PFSK-1 (cell line): ENCODE results near the gene SLC9A9.

ENCODE experiments used
- FOXP2 ChIP-seq: optimal IDR thresholded peaks from 2 replicates; pipeline ENCODE3; 2011; ENCODE audit warnings: borderline replicate concordance, control low read depth, inconsistent platforms; ENCODE audit not compliant: insufficient read depth; ENCODE audit errors: extremely low read length, extremely low read depth
- POLR2AphosphoS5 ChIP-seq: IDR thresholded peaks from 2 replicates; pipeline ENCODE4 v1.6.1; 2012; ENCODE audit warnings: low read depth, mild to moderate bottlenecking, control low read depth, low read length, moderate library complexity
- REST ChIP-seq, 2 experiments: IDR thresholded peaks; 2 replicates each; pipeline versions ENCODE4 v1.6.1 to v1.8.0; 2011 to 2012; ENCODE audit warnings: low read depth in 2 of 2, low read length in 2 of 2, control low read depth in 1 of 2, inconsistent platforms in 1 of 2, mild to moderate bottlenecking in 1 of 2, moderate library complexity in 1 of 2; ENCODE audit not compliant: insufficient read depth in 1 of 2
- SIN3A ChIP-seq: IDR thresholded peaks from 2 replicates; pipeline ENCODE4 v1.6.1; 2012; ENCODE audit warnings: mild to moderate bottlenecking, low read length, moderate library complexity, borderline replicate concordance; ENCODE audit not compliant: insufficient read depth
- TAF1 ChIP-seq: IDR thresholded peaks from 2 replicates; pipeline ENCODE4 v1.6.1; 2012; ENCODE audit warnings: low read length, control low read depth, borderline replicate concordance; ENCODE audit not compliant: insufficient read depth

The SLC9A9 gene

GRCh38 chr3:143795874-143796273 is 52.4 kb downstream of the SLC9A9 start:
- TF ChIP-seq POLR2AphosphoS5 (no peak), TAF1 (no peak), SIN3A (no peak), REST (IDR thresholded peaks at IDR 0.05; ENCODE audit: insufficient read depth in 1 of 2, low read depth in 2 of 2, low read length in 2 of 2) (no peak), FOXP2 (no peak)

- TF ChIP-seq TAF1 (no peak), POLR2AphosphoS5 (no peak), FOXP2 (no peak), REST (IDR thresholded peaks at IDR 0.05; ENCODE audit: insufficient read depth in 1 of 2, low read depth in 2 of 2, low read length in 2 of 2) (no peak), SIN3A (no peak)
Observed at GRCh38 chr3:143794793-143795462, 53.3 kb downstream of the SLC9A9 start.

- TF ChIP-seq SIN3A (no peak), FOXP2 (no peak)
Observed at GRCh38 chr3:143793971-143794370, 54.3 kb downstream of the SLC9A9 start.

GRCh38 chr3:143791386-143791785 is 56.9 kb downstream of the SLC9A9 start:
- TF ChIP-seq SIN3A (no peak), REST (IDR thresholded peaks at IDR 0.05; ENCODE audit: insufficient read depth in 1 of 2, low read depth in 2 of 2, low read length in 2 of 2) (no peak), TAF1 (no peak)

- TF ChIP-seq FOXP2 (no peak), REST (IDR thresholded peaks at IDR 0.05; ENCODE audit: insufficient read depth in 1 of 2, low read depth in 2 of 2, low read length in 2 of 2) (no peak), POLR2AphosphoS5 (no peak), SIN3A (no peak), TAF1 (no peak)
Observed at GRCh38 chr3:143786219-143787191, 61.8 kb downstream of the SLC9A9 start.
